ENCODE data around the gene MB21D2.
A peak's percentile ranks its signal among the peaks of the same experiment; 100 is the strongest.

MB21D2 gene

GRCh38 chr3:192920411-192920810, 2.8 kb upstream of the MB21D2 start:
- DNase-seq, result no peak
- in situ Hi-C loops (cut with HindIII; ENCODE audit: low pct_ligation_motif_present, low sequenced_read_pairs), result no loop called here
- H3K36me3 ChIP-seq (replicated peaks), result no peaks in the 10 kb centered on the region
- no peak overlapping the region for H3K27ac ChIP-seq
- no peak for TF ChIP-seq CTCF (IDR thresholded peaks at IDR 0.05; ENCODE audit: low read depth, low read length, missing control alignments)
- H3K27me3 ChIP-seq (replicated peaks), result no peaks in the 10 kb centered on the region
- H3K4me3 ChIP-seq (ENCODE audit: low read depth, low read length), result no peak overlapping the region

GRCh38 chr3:192919901-192920300, 2.2 kb upstream of the MB21D2 start:
- no peak for TF ChIP-seq CTCF (IDR thresholded peaks at IDR 0.05; ENCODE audit: low read depth, low read length, missing control alignments)
- in situ Hi-C loops (cut with HindIII; ENCODE audit: low pct_ligation_motif_present, low sequenced_read_pairs), result no loop called here
- no peaks in the 10 kb centered on the region for H3K36me3 ChIP-seq (replicated peaks)
- DNase-seq, result no peak
- H3K27me3 ChIP-seq (replicated peaks), result no peaks in the 10 kb centered on the region
- H3K4me3 ChIP-seq (ENCODE audit: low read depth, low read length), result no peak overlapping the region
- no peak overlapping the region for H3K27ac ChIP-seq

GRCh38 chr3:192918275-192918588, 576 bp upstream of the MB21D2 start:
- Histone ChIP-seq H3K27ac (peak overlapping the region; percentile 99), H3K36me3 (replicated peaks) (no peaks in the 10 kb centered on the region), H3K4me3 (ENCODE audit: low read depth, low read length) (peak overlapping the region; percentile 94), H3K27me3 (replicated peaks) (no peaks in the 10 kb centered on the region)
- TF ChIP-seq CTCF (IDR thresholded peaks at IDR 0.05; ENCODE audit: low read depth, low read length, missing control alignments), result no peak
- DNase-seq, result no peak
- in situ Hi-C loops (cut with HindIII; ENCODE audit: low pct_ligation_motif_present, low sequenced_read_pairs), result no loop called here

- Histone ChIP-seq H3K27me3 (replicated peaks) (no peaks in the 10 kb centered on the region), H3K4me3 (ENCODE audit: low read depth, low read length) (peak overlapping the region; percentile 94), H3K36me3 (replicated peaks) (no peaks in the 10 kb centered on the region), H3K27ac (peak overlapping the region; percentile 99)
- DNase-seq, result peak; percentile 51
- TF ChIP-seq CTCF (IDR thresholded peaks at IDR 0.05; ENCODE audit: low read depth, low read length, missing control alignments), result no peak
- in situ Hi-C loops (cut with HindIII; ENCODE audit: low pct_ligation_motif_present, low sequenced_read_pairs), result no loop called here
Observed at GRCh38 chr3:192917028-192917403, 640 bp downstream of the MB21D2 start.

- no peak for DNase-seq
- in situ Hi-C loops (cut with HindIII; ENCODE audit: low pct_ligation_motif_present, low sequenced_read_pairs), result no loop called here
- no peak for TF ChIP-seq CTCF (IDR thresholded peaks at IDR 0.05; ENCODE audit: low read depth, low read length, missing control alignments)
- peak overlapping the region; percentile 99 for H3K27ac ChIP-seq
- H3K27me3 ChIP-seq (replicated peaks), result no peaks in the 10 kb centered on the region
- H3K36me3 ChIP-seq (replicated peaks), result no peaks in the 10 kb centered on the region
- peak overlapping the region; percentile 94 for H3K4me3 ChIP-seq (ENCODE audit: low read depth, low read length)
Observed at GRCh38 chr3:192916371-192917027, 1.2 kb downstream of the MB21D2 start.

GRCh38 chr3:192915722-192916121, 1.9 kb downstream of the MB21D2 start:
- H3K4me3 ChIP-seq (ENCODE audit: low read depth, low read length), result peak overlapping the region; percentile 94
- H3K36me3 ChIP-seq (replicated peaks), result no peaks in the 10 kb centered on the region
- no peaks in the 10 kb centered on the region for H3K27me3 ChIP-seq (replicated peaks)
- no peak overlapping the region for H3K27ac ChIP-seq
- in situ Hi-C loops (cut with HindIII; ENCODE audit: low pct_ligation_motif_present, low sequenced_read_pairs), result no loop called here
- DNase-seq, result no peak
- no peak for TF ChIP-seq CTCF (IDR thresholded peaks at IDR 0.05; ENCODE audit: low read depth, low read length, missing control alignments)

Measured in brain microvascular endothelial cell (primary cell).